SHP77 treated with DMSO at 0.1 percent for 48 hours (cell line): ENCODE measurements around the gene CERS6.

Source experiments
- DNase-seq: peaks from one replicate; lab custom pipeline; 2025; lab: John Stamatoyannopoulos, UW

The CERS6 gene

GRCh38 chr2:168671932-168672331, 215.9 kb downstream of the CERS6 start:
- no peak for DNase-seq

GRCh38 chr2:168673265-168674189, 217.5 kb downstream of the CERS6 start:
- DNase-seq, result no peak

- no peak for DNase-seq
These were observed 222.2 kb downstream of the CERS6 start for GRCh38 chr2:168678153-168678853.

- DNase-seq, result no peak
These were observed 223.0 kb downstream of the CERS6 start for GRCh38 chr2:168679081-168679480.

- DNase-seq, result no peak
These were observed 223.8 kb downstream of the CERS6 start for GRCh38 chr2:168679741-168680310.

- no peak for DNase-seq
These were observed 227.9 kb downstream of the CERS6 start for GRCh38 chr2:168683996-168684395.

- no peak for DNase-seq
These were observed 229.0 kb downstream of the CERS6 start for GRCh38 chr2:168684921-168685599.

GRCh38 chr2:168685600-168686451, 229.8 kb downstream of the CERS6 start:
- DNase-seq, result no peak

GRCh38 chr2:168686452-168687191, 230.6 kb downstream of the CERS6 start:
- no peak for DNase-seq

GRCh38 chr2:168687314-168687713, 231.2 kb downstream of the CERS6 start:
- DNase-seq, result no peak

GRCh38 chr2:168690381-168690885, 234.4 kb downstream of the CERS6 start:
- no peak for DNase-seq

- DNase-seq, result no peak
These were observed 235.1 kb downstream of the CERS6 start for GRCh38 chr2:168691221-168691620.

- no peak for DNase-seq
These were observed 236.2 kb downstream of the CERS6 start for GRCh38 chr2:168692132-168692744.

GRCh38 chr2:168694173-168694572, 238.1 kb downstream of the CERS6 start:
- DNase-seq, result no peak

- no peak for DNase-seq
These were observed 238.8 kb downstream of the CERS6 start for GRCh38 chr2:168694866-168695265.

- no peak for DNase-seq
These were observed 241.6 kb downstream of the CERS6 start for GRCh38 chr2:168697668-168698121.

- no peak for DNase-seq
These were observed 242.9 kb downstream of the CERS6 start for GRCh38 chr2:168698969-168699368.

- DNase-seq, result no peak
These were observed 243.9 kb downstream of the CERS6 start for GRCh38 chr2:168699844-168700417.

GRCh38 chr2:168700615-168701245, 244.7 kb downstream of the CERS6 start:
- no peak for DNase-seq
